Adrenal gland (tissue), 12 donors: Measurements from ENCODE around the gene CHID1. TPM values are rescaled to one million over a fixed set of nuclear protein-coding genes. Genes with fewer than 3 reads are reported as not detected.

ENCODE experiments used
- DNase-seq, 7 donors: peaks; one replicate each; pipeline ENCODE4 v3.0.0-alpha.2; 2019 to 2020
- H3K27ac ChIP-seq, 5 donors: fragments of 200-600 bp; sonication (generic) in 4 of 5; 1 replicate in 3 of 5; 2 replicates in 2 of 5; pipeline versions ENCODE4 v1.5.1 to v1.8.0; 2016 to 2020; ENCODE audit warnings: mild to moderate bottlenecking in 1 of 5
- H3K27me3 ChIP-seq: fragments of 200-600 bp; 2 replicates; pipeline ENCODE4 v1.8.0; 2021
- H3K36me3 ChIP-seq, 2 donors: fragments of 200-600 bp; replicated peaks in 1 of 2; 1 replicate in 1 of 2; 2 replicates in 1 of 2; pipeline versions ENCODE4 v1.5.1 to v1.8.0; 2018 to 2022
- H3K4me1 ChIP-seq, 2 donors: fragments of 200-600 bp; replicated peaks in 1 of 2; 1 replicate in 1 of 2; 2 replicates in 1 of 2; pipeline versions ENCODE4 v1.5.1 to v1.8.0; 2018 to 2021
- H3K4me3 ChIP-seq, 4 donors: fragments of 200-600 bp; sonication (generic) in 3 of 4; one replicate each; pipeline ENCODE4 v1.5.1; 2016 to 2018
- H3K9me3 ChIP-seq, 3 donors: fragments of 200-600 bp; sonication (generic) in 1 of 3; replicated peaks in 1 of 3; 1 replicate in 2 of 3; 2 replicates in 1 of 3; pipeline versions ENCODE4 v1.5.1 to v1.8.0; 2016 to 2021
- POLR2A ChIP-seq, 2 donors: fragments of 450-650 bp; IDR thresholded peaks; one replicate each; pipeline ENCODE4 v1.6.1; 2017; ENCODE audit warnings: antibody characterized with exemption in 2 of 2, mild to moderate bottlenecking in 2 of 2, moderate library complexity in 1 of 2
- WGBS, 4 donors: extraction: QIAGEN DNeasy Blood & Tissue Kit in 2 of 4; methylation state at CpG; one replicate each; pipeline versions ENCODE4 v1.1.5 to v1.1.7; 2013 to 2017; 5-methylcytosine and 5-hydroxymethylcytosine counted together
- intact Hi-C, 2 donors: fragments of 100-400 bp; cut with DNase I; formaldehyde crosslinking; loops; one replicate each; pipeline versions ENCODE4 v1.14.1 to v1.15.0; 2022 to 2023
- polyA plus RNA-seq, 3 donors: library from polyadenylated mRNA; stranded (reverse); fragments of 200-250 nt in 2 of 3; fragments of 350-450 nt in 1 of 3; fragmentation: Illumina TruSeq in 1 of 3; extraction: RNeasy Lipid Tissue Mini Kit (QIAGEN cat#74804) in 1 of 3; gene quantifications; one replicate each; pipeline ENCODE4 v1.2.3, GENCODE V29; 2013 to 2014
- total RNA-seq, 9 donors: library from RNA; depleted of rRNA in 4 of 9; stranded (reverse); fragments of >200 nt in 4 of 9; fragments of 120-200 nt in 1 of 9; fragmentation: NEBNext Ultra II Directional in 1 of 9; extraction: Animal tissue kit (Norgen Biotek cat#: 25700) in 1 of 9; gene quantifications; one replicate each; pipeline versions ENCODE4 v1.1.0 to v1.2.4, GENCODE V29; 2013 to 2023
- TF ChIP-seq, protein P1 (sequence below), 6 experiments: fragments of 450-650 bp in 4 of 6; fragments of 200-600 bp in 2 of 6; sonication (generic) in 1 of 6; IDR thresholded peaks; 1 replicate in 5 of 6; 2 replicates in 1 of 6; pipeline versions ENCODE4 v1.5.1 to v1.8.0; 2016 to 2021; ENCODE audit warnings: antibody characterized with exemption in 6 of 6, mild to moderate bottlenecking in 2 of 6, moderate library complexity in 1 of 6
- donor health status: healthy with polysubstance abuse.
- donor health status: Bipolar disorder and iron deficiency.
- donor health status: DM: yes; HTN: yes; CAD: no.
- donor health status: DM: no; HTN: no; CAD: no.
- donor health status: DM: no; HTN: no; CAD: no.
- donor health status: DM: yes; HTN: yes; CAD: no.

CHID1 gene
- total and polyA plus RNA-seq, 12 donors: 39.2 to 220 (median 96.6) TPM

DNA sequence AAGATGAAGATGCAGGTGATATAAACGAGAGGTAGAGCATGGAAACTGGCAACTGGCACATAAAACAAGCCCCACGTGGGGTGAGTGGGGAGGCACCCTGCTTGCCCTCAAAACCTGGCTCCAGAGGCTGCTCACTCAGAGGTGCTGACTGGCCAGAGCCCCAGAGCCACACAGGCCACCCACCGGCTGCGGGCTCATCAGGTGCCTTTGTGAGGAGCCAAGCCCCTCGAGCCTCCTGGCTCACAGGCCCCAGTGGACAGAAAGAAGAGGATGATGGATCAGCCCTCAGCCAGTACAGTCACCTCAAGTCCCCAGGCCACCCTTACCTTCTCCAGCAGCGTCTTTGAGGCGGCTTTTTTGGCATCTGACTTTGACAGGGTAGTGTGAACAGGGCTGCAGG lies 6.2 kb downstream of the CHID1 start:
- Histone ChIP-seq H3K4me1 (peaks cover 0 to 3% of the 10 kb centered on the region in 2 donors), H3K36me3 (peaks cover 0 to 50% of the 10 kb centered on the region in 2 donors), H3K27ac (no peak overlapping the region), H3K27me3 (no peaks in the 10 kb centered on the region), H3K9me3 (no peaks in the 10 kb centered on the region), H3K4me3 (no peak overlapping the region)
- WGBS, 4 donors: 91 to 94% (median 94%) methylated on average over 2 to 7 of the region's 7 CpGs
- TF ChIP-seq, protein P1, sequence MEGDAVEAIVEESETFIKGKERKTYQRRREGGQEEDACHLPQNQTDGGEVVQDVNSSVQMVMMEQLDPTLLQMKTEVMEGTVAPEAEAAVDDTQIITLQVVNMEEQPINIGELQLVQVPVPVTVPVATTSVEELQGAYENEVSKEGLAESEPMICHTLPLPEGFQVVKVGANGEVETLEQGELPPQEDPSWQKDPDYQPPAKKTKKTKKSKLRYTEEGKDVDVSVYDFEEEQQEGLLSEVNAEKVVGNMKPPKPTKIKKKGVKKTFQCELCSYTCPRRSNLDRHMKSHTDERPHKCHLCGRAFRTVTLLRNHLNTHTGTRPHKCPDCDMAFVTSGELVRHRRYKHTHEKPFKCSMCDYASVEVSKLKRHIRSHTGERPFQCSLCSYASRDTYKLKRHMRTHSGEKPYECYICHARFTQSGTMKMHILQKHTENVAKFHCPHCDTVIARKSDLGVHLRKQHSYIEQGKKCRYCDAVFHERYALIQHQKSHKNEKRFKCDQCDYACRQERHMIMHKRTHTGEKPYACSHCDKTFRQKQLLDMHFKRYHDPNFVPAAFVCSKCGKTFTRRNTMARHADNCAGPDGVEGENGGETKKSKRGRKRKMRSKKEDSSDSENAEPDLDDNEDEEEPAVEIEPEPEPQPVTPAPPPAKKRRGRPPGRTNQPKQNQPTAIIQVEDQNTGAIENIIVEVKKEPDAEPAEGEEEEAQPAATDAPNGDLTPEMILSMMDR (IDR thresholded peaks at IDR 0.05): no peak
- TF ChIP-seq POLR2A (IDR thresholded peaks at IDR 0.05): no peak
- intact Hi-C loops: no loop called here
- no peak for DNase-seq

GRCh38 chr11:901452-902061 lies 9.1 kb downstream of the CHID1 start:
- TF ChIP-seq POLR2A (IDR thresholded peaks at IDR 0.05): no peak
- TF ChIP-seq, protein P1 (IDR thresholded peaks at IDR 0.05): no peak
- DNase-seq: no peak
- H3K4me1 ChIP-seq: no peaks in the 10 kb centered on the region
- H3K4me3 ChIP-seq: no peak overlapping the region
- no peaks in the 10 kb centered on the region for H3K9me3 ChIP-seq
- no peak overlapping the region for H3K27ac ChIP-seq
- intact Hi-C loops: no loop called here
- 89 to 92% (median 89%) methylated on average over 11 to 19 of the region's 19 CpGs for WGBS, 4 donors
- H3K27me3 ChIP-seq: no peaks in the 10 kb centered on the region
- H3K36me3 ChIP-seq: peaks cover 0 to 61% of the 10 kb centered on the region in 2 donors

DNA sequence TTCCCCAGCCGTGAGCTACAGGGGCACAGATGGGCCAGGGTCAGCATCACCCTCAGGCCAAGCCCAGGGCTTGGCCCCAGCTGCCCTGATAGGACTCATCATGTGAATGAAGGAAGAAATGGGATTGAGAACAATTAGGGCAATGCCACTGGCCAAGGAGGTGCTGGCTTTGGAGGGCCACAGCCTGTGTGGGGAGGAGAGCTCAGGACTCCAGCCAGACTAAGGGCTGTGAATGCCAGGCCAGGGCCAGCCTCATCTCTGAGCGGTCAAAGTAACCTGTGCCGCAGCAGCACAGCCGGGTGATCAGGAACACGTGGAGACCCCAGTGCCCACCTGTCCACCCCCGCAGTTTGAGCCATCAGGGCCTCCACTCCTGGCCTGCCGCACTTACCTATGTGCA lies 10.1 kb downstream of the CHID1 start:
- H3K9me3 ChIP-seq: no peaks in the 10 kb centered on the region
- no peaks in the 10 kb centered on the region for H3K27me3 ChIP-seq
- H3K27ac ChIP-seq: no peak overlapping the region
- intact Hi-C loops: no loop called here
- peaks cover 0 to 61% of the 10 kb centered on the region in 2 donors for H3K36me3 ChIP-seq
- no peak for DNase-seq
- TF ChIP-seq, protein P1 (IDR thresholded peaks at IDR 0.05): no peak
- no peak for TF ChIP-seq POLR2A (IDR thresholded peaks at IDR 0.05)
- WGBS, 4 donors: 89 to 95% (median 94%) methylated on average over 2 to 7 of the region's 7 CpGs; no CpG with 5 or more reads in 1 of the 4 donors
- no peaks in the 10 kb centered on the region for H3K4me1 ChIP-seq
- H3K4me3 ChIP-seq: no peak overlapping the region

DNA sequence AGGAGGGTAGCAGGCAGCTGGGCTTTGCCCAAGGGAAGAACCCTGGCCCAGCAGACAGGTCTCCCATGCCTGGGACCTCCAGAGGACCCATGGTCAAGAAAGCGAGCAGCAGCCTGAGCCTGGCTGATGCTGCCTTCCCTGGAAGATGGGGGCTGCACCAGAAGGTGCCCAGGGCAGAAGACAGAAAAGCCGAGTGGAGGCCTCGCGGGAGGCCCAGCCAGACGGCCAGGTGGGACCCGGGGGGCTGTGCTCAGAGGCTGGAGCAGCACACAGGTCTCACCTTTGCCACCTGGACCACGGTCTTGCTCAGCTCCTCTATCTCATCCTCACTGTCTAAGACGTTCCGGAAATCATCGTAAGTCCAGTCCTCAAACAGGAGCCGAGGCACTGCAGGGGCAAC lies 10.9 kb downstream of the CHID1 start:
- DNase-seq: no peak
- Histone ChIP-seq H3K4me1 (no peaks in the 10 kb centered on the region), H3K27ac (no peak overlapping the region), H3K36me3 (peaks cover 0 to 61% of the 10 kb centered on the region in 2 donors), H3K27me3 (no peaks in the 10 kb centered on the region), H3K4me3 (no peak overlapping the region), H3K9me3 (no peaks in the 10 kb centered on the region)
- TF ChIP-seq POLR2A (IDR thresholded peaks at IDR 0.05): no peak
- TF ChIP-seq, protein P1 (IDR thresholded peaks at IDR 0.05): no peak
- 91 to 96% (median 94%) methylated on average over 5 to 11 of the region's 11 CpGs for WGBS, 4 donors
- intact Hi-C loops: no loop called here
